Mammary epithelial cell (primary cell): ENCODE measurements around the gene SPAG17.

ENCODE experiments used
- CTCF ChIP-seq, 2 donors: IDR thresholded peaks in 1 of 2; conservative IDR thresholded peaks in 1 of 2; 2 replicates each; pipeline ENCODE4 v1.5.1; 2011 to 2012; ENCODE audit warnings: inconsistent platforms in 2 of 2, low read length in 2 of 2, mild to moderate bottlenecking in 2 of 2, control low read depth in 1 of 2, low read depth in 1 of 2; ENCODE audit not compliant: insufficient read depth in 1 of 2; ENCODE audit errors: extremely low read depth in 1 of 2
- EZH2 ChIP-seq: IDR thresholded peaks from 2 replicates; pipeline ENCODE4 v1.6.1; 2012; ENCODE audit warnings: low read length, inconsistent platforms, borderline replicate concordance

- TF ChIP-seq CTCF (conservative IDR thresholded peaks at IDR 0.05 in 1 of 2, IDR thresholded peaks at IDR 0.05 in 1 of 2; ENCODE audit: extremely low read depth in 1 of 2, insufficient read depth in 1 of 2, low read depth in 1 of 2, low read length in 2 of 2) (no peak), EZH2 (no peak)
These were observed 252.5 kb downstream of the SPAG17 start for GRCh38 chr1:117932576-117932975.
